Vagina (tissue), 2 donors: ENCODE data around the gene MTO1. TPM values are rescaled to one million over a fixed set of nuclear protein-coding genes. Genes with fewer than 3 reads are reported as not detected.

Experiments
- DNase-seq, 2 donors: peaks; one replicate each; pipeline ENCODE4 v3.0.0-alpha.2; 2017; ENCODE audit errors: extremely low spot score in 2 of 2
- H3K27ac ChIP-seq: fragments of 200-600 bp; sonication (generic); one replicate; pipeline ENCODE4 v1.5.1; 2019
- H3K27me3 ChIP-seq: fragments of 200-600 bp; sonication (generic); one replicate; pipeline ENCODE4 v1.5.1; 2019
- H3K36me3 ChIP-seq, 2 donors: fragments of 200-600 bp; sonication (generic); one replicate each; pipeline ENCODE4 v1.5.1; 2017 to 2019
- H3K4me1 ChIP-seq: fragments of 200-600 bp; sonication (generic); one replicate; pipeline ENCODE4 v1.5.1; 2019
- H3K4me3 ChIP-seq, 2 donors: fragments of 200-600 bp; sonication (generic); 1 replicate in 1 of 2; 2 replicates in 1 of 2; pipeline ENCODE4 v1.5.1; 2016 to 2019
- H3K9me3 ChIP-seq: fragments of 200-600 bp; sonication (generic); one replicate; pipeline ENCODE4 v1.5.1; 2019
- CTCF ChIP-seq, 3 experiments: fragments of 450-650 bp in 2 of 3; fragments of 200-600 bp in 1 of 3; sonication (generic) in 1 of 3; IDR thresholded peaks; one replicate each; pipeline ENCODE4 v1.5.1; 2017 to 2019; ENCODE audit warnings: antibody characterized with exemption in 3 of 3, mild to moderate bottlenecking in 2 of 3, moderate library complexity in 2 of 3
- POLR2A ChIP-seq, 2 donors: fragments of 450-650 bp; IDR thresholded peaks; one replicate each; pipeline ENCODE4 v1.6.1; 2017; ENCODE audit warnings: antibody characterized with exemption in 2 of 2, mild to moderate bottlenecking in 2 of 2, moderate library complexity in 2 of 2
- POLR2AphosphoS5 ChIP-seq, 2 donors: sonication (generic); formaldehyde crosslinking; IDR thresholded peaks; one replicate each; pipeline ENCODE4 v1.9.0; 2017; ENCODE audit warnings: antibody characterized with exemption in 2 of 2, mild to moderate bottlenecking in 2 of 2, low read depth in 1 of 2; ENCODE audit not compliant: insufficient read depth in 1 of 2
- intact Hi-C: fragments of 100-400 bp; cut with DNase I; formaldehyde crosslinking; loops from one replicate; pipeline ENCODE4 v1.15.1; 2023
- total RNA-seq: library from RNA; depleted of rRNA; stranded (reverse); fragments of >200 nt; gene quantifications from one replicate; pipeline ENCODE4 v1.2.3, GENCODE V29; 2016

MTO1 gene
- total RNA-seq, 1 donor from 2014 or later: 26.0 TPM

GRCh38 chr6:73511796-73512195 is 50.3 kb downstream of the MTO1 start:
- no peak overlapping the region for H3K4me3 ChIP-seq
- H3K27me3 ChIP-seq: no peaks in the 10 kb centered on the region
- no peak for DNase-seq
- peaks cover 0 to 21% of the 10 kb centered on the region in 2 donors for H3K36me3 ChIP-seq
- H3K9me3 ChIP-seq: no peaks in the 10 kb centered on the region
- intact Hi-C loops: loop anchor here (5.0 kb wide), 1 partner anchor 96 kb away; no protein-coding TSS in a partner anchor
- no peak for TF ChIP-seq POLR2AphosphoS5 (IDR thresholded peaks at IDR 0.05; ENCODE audit: insufficient read depth in 1 of 2, low read depth in 1 of 2)
- no peak for TF ChIP-seq POLR2A (IDR thresholded peaks at IDR 0.05)
- TF ChIP-seq CTCF (IDR thresholded peaks at IDR 0.05): no peak
- H3K4me1 ChIP-seq: peaks cover 20% of the 10 kb centered on the region
- no peak overlapping the region for H3K27ac ChIP-seq

- H3K36me3 ChIP-seq: peaks cover 4 to 34% of the 10 kb centered on the region in 2 donors
- no peak for DNase-seq
- no peaks in the 10 kb centered on the region for H3K27me3 ChIP-seq
- H3K27ac ChIP-seq: no peak overlapping the region
- no peak overlapping the region for H3K4me3 ChIP-seq
- intact Hi-C loops: loop anchor here (5.0 kb wide), 1 partner anchor 94 kb away; no protein-coding TSS in a partner anchor
- TF ChIP-seq POLR2A (IDR thresholded peaks at IDR 0.05): no peak
- no peak for TF ChIP-seq CTCF (IDR thresholded peaks at IDR 0.05)
- no peak for TF ChIP-seq POLR2AphosphoS5 (IDR thresholded peaks at IDR 0.05; ENCODE audit: insufficient read depth in 1 of 2, low read depth in 1 of 2)
- H3K4me1 ChIP-seq: peaks cover 34% of the 10 kb centered on the region
- no peaks in the 10 kb centered on the region for H3K9me3 ChIP-seq
These were observed 51.9 kb downstream of the MTO1 start for GRCh38 chr6:73513496-73513854.

- no peak for DNase-seq
- Histone ChIP-seq H3K27me3 (no peaks in the 10 kb centered on the region), H3K36me3 (peaks cover 4 to 46% of the 10 kb centered on the region in 2 donors), H3K27ac (peak overlapping the region; percentile 54), H3K4me1 (peaks cover 46% of the 10 kb centered on the region), H3K4me3 (no peak overlapping the region), H3K9me3 (no peaks in the 10 kb centered on the region)
- intact Hi-C loops: loop anchor here (5.0 kb wide), 1 partner anchor 93 kb away; no protein-coding TSS in a partner anchor
- TF ChIP-seq POLR2AphosphoS5 (IDR thresholded peaks at IDR 0.05; ENCODE audit: insufficient read depth in 1 of 2, low read depth in 1 of 2): no peak
- TF ChIP-seq CTCF (IDR thresholded peaks at IDR 0.05): no peak
- TF ChIP-seq POLR2A (IDR thresholded peaks at IDR 0.05): no peak
These were observed 53.2 kb downstream of the MTO1 start for GRCh38 chr6:73514746-73515110.

GRCh38 chr6:73515204-73515655 is 53.7 kb downstream of the MTO1 start:
- intact Hi-C loops: no loop called here
- Histone ChIP-seq H3K36me3 (peaks cover 4 to 46% of the 10 kb centered on the region in 2 donors), H3K4me3 (no peak overlapping the region), H3K27ac (peak overlapping the region; percentile 54), H3K9me3 (no peaks in the 10 kb centered on the region), H3K4me1 (peaks cover 47% of the 10 kb centered on the region), H3K27me3 (no peaks in the 10 kb centered on the region)
- TF ChIP-seq POLR2A (IDR thresholded peaks at IDR 0.05) (no peak), CTCF (IDR thresholded peaks at IDR 0.05) (no peak), POLR2AphosphoS5 (IDR thresholded peaks at IDR 0.05; ENCODE audit: insufficient read depth in 1 of 2, low read depth in 1 of 2) (no peak)
- no peak for DNase-seq
